ENCODE data around the gene BANK1. TPM values are rescaled to one million over a fixed set of nuclear protein-coding genes. Genes with fewer than 3 reads are reported as not detected.

BANK1 gene
- total RNA-seq, 1 experiment from 2014 or later = 3.3 TPM

DNA sequence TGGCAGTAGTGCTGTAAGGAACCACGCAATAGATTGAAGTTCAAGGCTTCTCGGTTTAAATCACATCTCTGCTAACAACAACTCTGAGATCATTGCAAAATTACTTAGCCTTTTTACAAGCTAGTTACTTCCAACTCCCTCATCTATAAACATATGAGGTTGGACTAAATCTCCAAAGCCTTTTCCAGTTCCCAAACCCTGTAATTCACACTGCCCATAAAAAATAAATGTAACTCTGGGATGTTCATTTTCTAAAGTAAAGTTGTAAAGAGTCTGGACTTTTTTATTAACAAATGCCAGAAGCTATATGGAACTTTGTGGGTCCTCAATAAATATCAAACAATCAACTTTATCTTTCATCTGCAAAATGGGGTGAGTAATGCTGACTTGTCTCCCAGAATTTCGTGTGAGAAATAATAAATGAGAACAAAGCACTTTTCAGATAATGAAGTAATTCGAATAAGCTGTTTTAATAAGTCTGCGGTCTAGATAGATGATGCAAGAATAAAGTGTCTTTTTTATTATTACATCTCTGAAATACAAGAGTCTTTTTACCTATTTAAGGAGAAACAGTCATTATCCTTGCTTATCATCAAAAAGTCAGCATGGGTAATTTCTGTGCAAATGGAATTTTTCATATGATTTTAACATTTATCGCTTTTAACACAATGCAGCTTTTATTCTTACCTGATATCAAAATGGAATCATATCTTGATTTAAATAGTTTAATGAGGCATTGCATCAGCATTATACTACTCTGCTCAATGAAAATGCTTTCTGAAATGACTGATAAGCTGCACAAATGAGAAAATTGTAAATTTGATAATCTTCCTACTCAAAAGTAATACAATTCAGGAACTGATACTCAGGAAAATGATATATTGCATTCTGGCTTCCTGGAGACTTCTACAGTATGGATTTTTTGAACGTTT lies 252.6 kb downstream of the BANK1 start:
- intact Hi-C loops (cut with micrococcal nuclease; ENCODE audit: unreplicated experiment) = no loop called here
- no peaks in the 10 kb centered on the region for H3K4me1 ChIP-seq (ENCODE audit: control insufficient read depth, insufficient read depth, low read length)
- POLR2A ChIA-PET = no interaction called here
- no peak overlapping the region for H3K4me3 ChIP-seq (ENCODE audit: low read depth in 2 of 2, low read length in 2 of 2)
- CTCF ChIA-PET = no interaction called here
- H3K27me3 ChIP-seq (ENCODE audit: control insufficient read depth, insufficient read depth, low read length) = no peaks in the 10 kb centered on the region
- DNase-seq (ENCODE audit: low read depth, low spot score) (no peak), ATAC-seq (no peak)
- no peak overlapping the region; the same call in 1 of the 2 replicates for H3K27ac ChIP-seq (ENCODE audit: low read length)
- H3K9me3 ChIP-seq (ENCODE audit: control insufficient read depth, insufficient read depth, low read depth, low read length) = no peaks in the 10 kb centered on the region
- in situ Hi-C loops (cut with HindIII; ENCODE audit: low pct_unique_long_range_greater_than_20kb, low sequenced_read_pairs) = no loop called here
- TF ChIP-seq POLR2AphosphoS5 (IDR thresholded peaks at IDR 0.05; ENCODE audit: low read depth, low read length) = no peak
- peak; percentile 81; the same call in 1 of the 2 replicates for TF ChIP-seq TCF7L2 (IDR thresholded peaks at IDR 0.05; ENCODE audit: low read depth, low read length)
- H3K36me3 ChIP-seq (ENCODE audit: control insufficient read depth, insufficient read depth, low read length) = no peaks in the 10 kb centered on the region
- no TSS peak for BruUV-seq (replicated peaks)

DNA sequence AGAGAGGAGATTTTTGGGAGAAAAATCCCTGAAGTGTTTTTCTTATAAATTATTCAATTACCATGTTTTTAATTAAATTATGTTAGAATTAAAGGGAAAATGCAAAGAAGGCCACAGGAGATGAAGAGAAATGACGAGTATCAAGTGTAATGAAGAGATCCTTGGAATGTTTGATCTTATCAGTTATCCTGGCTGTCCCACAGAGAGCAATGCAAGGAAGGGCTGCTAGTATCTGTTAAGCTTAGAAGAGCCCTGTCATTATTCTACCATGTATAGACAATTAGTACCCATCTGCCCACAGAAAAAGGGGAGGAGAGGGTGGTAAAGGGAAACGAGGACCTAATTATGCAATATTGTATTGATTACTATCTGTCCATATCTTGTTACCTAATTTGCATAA lies 257.1 kb downstream of the BANK1 start:
- ChIA-PET POLR2A (no interaction called here), CTCF (no interaction called here)
- in situ Hi-C loops (cut with HindIII; ENCODE audit: low pct_unique_long_range_greater_than_20kb, low sequenced_read_pairs) = no loop called here
- no TSS peak for BruUV-seq (replicated peaks)
- no peak overlapping the region for H3K27ac ChIP-seq (ENCODE audit: low read length)
- no peaks in the 10 kb centered on the region for H3K27me3 ChIP-seq (ENCODE audit: control insufficient read depth, insufficient read depth, low read length)
- TF ChIP-seq, protein P1, sequence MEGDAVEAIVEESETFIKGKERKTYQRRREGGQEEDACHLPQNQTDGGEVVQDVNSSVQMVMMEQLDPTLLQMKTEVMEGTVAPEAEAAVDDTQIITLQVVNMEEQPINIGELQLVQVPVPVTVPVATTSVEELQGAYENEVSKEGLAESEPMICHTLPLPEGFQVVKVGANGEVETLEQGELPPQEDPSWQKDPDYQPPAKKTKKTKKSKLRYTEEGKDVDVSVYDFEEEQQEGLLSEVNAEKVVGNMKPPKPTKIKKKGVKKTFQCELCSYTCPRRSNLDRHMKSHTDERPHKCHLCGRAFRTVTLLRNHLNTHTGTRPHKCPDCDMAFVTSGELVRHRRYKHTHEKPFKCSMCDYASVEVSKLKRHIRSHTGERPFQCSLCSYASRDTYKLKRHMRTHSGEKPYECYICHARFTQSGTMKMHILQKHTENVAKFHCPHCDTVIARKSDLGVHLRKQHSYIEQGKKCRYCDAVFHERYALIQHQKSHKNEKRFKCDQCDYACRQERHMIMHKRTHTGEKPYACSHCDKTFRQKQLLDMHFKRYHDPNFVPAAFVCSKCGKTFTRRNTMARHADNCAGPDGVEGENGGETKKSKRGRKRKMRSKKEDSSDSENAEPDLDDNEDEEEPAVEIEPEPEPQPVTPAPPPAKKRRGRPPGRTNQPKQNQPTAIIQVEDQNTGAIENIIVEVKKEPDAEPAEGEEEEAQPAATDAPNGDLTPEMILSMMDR (IDR thresholded peaks at IDR 0.05) = no peak
- TF ChIP-seq SIN3A (IDR thresholded peaks at IDR 0.05; ENCODE audit: borderline replicate concordance, insufficient read depth, low read depth, low read length) (no peak), POLR2AphosphoS5 (IDR thresholded peaks at IDR 0.05; ENCODE audit: low read depth, low read length) (no peak), TCF7L2 (IDR thresholded peaks at IDR 0.05; ENCODE audit: low read depth, low read length) (no peak)
- TF ChIP-seq, protein P2, sequence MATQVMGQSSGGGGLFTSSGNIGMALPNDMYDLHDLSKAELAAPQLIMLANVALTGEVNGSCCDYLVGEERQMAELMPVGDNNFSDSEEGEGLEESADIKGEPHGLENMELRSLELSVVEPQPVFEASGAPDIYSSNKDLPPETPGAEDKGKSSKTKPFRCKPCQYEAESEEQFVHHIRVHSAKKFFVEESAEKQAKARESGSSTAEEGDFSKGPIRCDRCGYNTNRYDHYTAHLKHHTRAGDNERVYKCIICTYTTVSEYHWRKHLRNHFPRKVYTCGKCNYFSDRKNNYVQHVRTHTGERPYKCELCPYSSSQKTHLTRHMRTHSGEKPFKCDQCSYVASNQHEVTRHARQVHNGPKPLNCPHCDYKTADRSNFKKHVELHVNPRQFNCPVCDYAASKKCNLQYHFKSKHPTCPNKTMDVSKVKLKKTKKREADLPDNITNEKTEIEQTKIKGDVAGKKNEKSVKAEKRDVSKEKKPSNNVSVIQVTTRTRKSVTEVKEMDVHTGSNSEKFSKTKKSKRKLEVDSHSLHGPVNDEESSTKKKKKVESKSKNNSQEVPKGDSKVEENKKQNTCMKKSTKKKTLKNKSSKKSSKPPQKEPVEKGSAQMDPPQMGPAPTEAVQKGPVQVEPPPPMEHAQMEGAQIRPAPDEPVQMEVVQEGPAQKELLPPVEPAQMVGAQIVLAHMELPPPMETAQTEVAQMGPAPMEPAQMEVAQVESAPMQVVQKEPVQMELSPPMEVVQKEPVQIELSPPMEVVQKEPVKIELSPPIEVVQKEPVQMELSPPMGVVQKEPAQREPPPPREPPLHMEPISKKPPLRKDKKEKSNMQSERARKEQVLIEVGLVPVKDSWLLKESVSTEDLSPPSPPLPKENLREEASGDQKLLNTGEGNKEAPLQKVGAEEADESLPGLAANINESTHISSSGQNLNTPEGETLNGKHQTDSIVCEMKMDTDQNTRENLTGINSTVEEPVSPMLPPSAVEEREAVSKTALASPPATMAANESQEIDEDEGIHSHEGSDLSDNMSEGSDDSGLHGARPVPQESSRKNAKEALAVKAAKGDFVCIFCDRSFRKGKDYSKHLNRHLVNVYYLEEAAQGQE (IDR thresholded peaks at IDR 0.05; ENCODE audit: insufficient read depth in 1 of 2, low read depth in 2 of 2, low read length in 1 of 2) = no peak
- DNase-seq (ENCODE audit: low read depth, low spot score) (no peak), ATAC-seq (no peak)
- no peaks in the 10 kb centered on the region for H3K4me1 ChIP-seq (ENCODE audit: control insufficient read depth, insufficient read depth, low read length)
- intact Hi-C loops (cut with micrococcal nuclease; ENCODE audit: unreplicated experiment) = no loop called here
- H3K36me3 ChIP-seq (ENCODE audit: control insufficient read depth, insufficient read depth, low read length) = no peaks in the 10 kb centered on the region
- H3K9me3 ChIP-seq (ENCODE audit: control insufficient read depth, insufficient read depth, low read depth, low read length) = no peaks in the 10 kb centered on the region
- no peak overlapping the region for H3K4me3 ChIP-seq (ENCODE audit: low read depth in 2 of 2, low read length in 2 of 2)

DNA sequence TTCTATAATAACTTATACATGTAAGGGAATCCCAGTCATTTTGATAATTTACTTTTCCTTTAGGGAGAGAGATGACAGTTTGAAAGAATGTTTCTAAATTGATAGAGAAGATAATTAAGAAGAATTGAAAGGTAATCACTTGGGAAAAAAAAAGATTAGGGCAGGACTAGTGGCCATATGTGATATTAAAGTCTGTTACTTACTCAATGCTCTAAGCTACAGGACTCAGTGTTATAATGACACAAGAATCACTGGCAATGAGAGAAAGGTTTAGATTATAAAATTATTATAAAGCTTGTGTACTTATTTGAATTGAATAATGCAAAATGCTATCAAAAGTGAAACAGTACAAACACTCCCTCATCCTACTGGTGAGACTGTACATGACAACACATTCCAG lies 265.3 kb downstream of the BANK1 start:
- no peaks in the 10 kb centered on the region for H3K36me3 ChIP-seq (ENCODE audit: control insufficient read depth, insufficient read depth, low read length)
- H3K9me3 ChIP-seq (ENCODE audit: control insufficient read depth, insufficient read depth, low read depth, low read length) = no peaks in the 10 kb centered on the region
- CTCF ChIA-PET = interaction anchor here (0.6 kb wide), 1 partner anchor 1030 kb away, joined by 3 read pairs; no protein-coding TSS in a partner anchor
- in situ Hi-C loops (cut with HindIII; ENCODE audit: low pct_unique_long_range_greater_than_20kb, low sequenced_read_pairs) = no loop called here
- no TSS peak for BruUV-seq (replicated peaks)
- no peak for ATAC-seq
- H3K4me1 ChIP-seq (ENCODE audit: control insufficient read depth, insufficient read depth, low read length) = no peaks in the 10 kb centered on the region
- TF ChIP-seq TCF7L2 (IDR thresholded peaks at IDR 0.05; ENCODE audit: low read depth, low read length) = no peak
- TF ChIP-seq SIN3A (IDR thresholded peaks at IDR 0.05; ENCODE audit: borderline replicate concordance, insufficient read depth, low read depth, low read length) = no peak
- TF ChIP-seq, protein P1 (IDR thresholded peaks at IDR 0.05) = peak; percentile 5; the same call in 1 of the 2 replicates
- intact Hi-C loops (cut with micrococcal nuclease; ENCODE audit: unreplicated experiment) = no loop called here
- no peak overlapping the region for H3K27ac ChIP-seq (ENCODE audit: low read length)
- no peak overlapping the region for H3K4me3 ChIP-seq (ENCODE audit: low read depth in 2 of 2, low read length in 2 of 2)
- POLR2A ChIA-PET = no interaction called here
- H3K27me3 ChIP-seq (ENCODE audit: control insufficient read depth, insufficient read depth, low read length) = no peaks in the 10 kb centered on the region
- no peak for DNase-seq (ENCODE audit: low read depth, low spot score)

All from Panc1 (cell line).